Peyer's patch (tissue), 4 donors: Measurements from ENCODE around the gene ZNF609. TPM values are rescaled to one million over a fixed set of nuclear protein-coding genes. Genes with fewer than 3 reads are reported as not detected.

Source experiments
- DNase-seq, 3 donors: peaks; one replicate each; pipeline ENCODE4 v3.0.0-alpha.2; 2017 to 2019
- H3K27ac ChIP-seq, 4 donors: fragments of 200-600 bp; sonication (generic); one replicate each; pipeline ENCODE4 v1.5.1; 2016 to 2019
- H3K27me3 ChIP-seq, 2 donors: fragments of 200-600 bp; sonication (generic); one replicate each; pipeline ENCODE4 v1.5.1; 2019
- H3K36me3 ChIP-seq, 3 donors: fragments of 200-600 bp; sonication (generic); one replicate each; pipeline ENCODE4 v1.5.1; 2016 to 2019
- H3K4me1 ChIP-seq, 4 donors: fragments of 200-600 bp; sonication (generic); one replicate each; pipeline ENCODE4 v1.5.1; 2016 to 2019
- H3K4me3 ChIP-seq, 4 donors: fragments of 200-600 bp; sonication (generic); 1 replicate in 3 of 4; 2 replicates in 1 of 4; pipeline ENCODE4 v1.5.1; 2016 to 2019; ENCODE audit warnings: mild to moderate bottlenecking in 1 of 4
- H3K9me3 ChIP-seq, 4 donors: fragments of 200-600 bp; sonication (generic); one replicate each; pipeline ENCODE4 v1.5.1; 2016 to 2019; ENCODE audit warnings: mild to moderate bottlenecking in 1 of 4
- CTCF ChIP-seq, 6 experiments: fragments of 450-650 bp in 4 of 6; fragments of 200-600 bp in 2 of 6; sonication (generic) in 1 of 6; IDR thresholded peaks; one replicate each; pipeline ENCODE4 v1.5.1; 2017 to 2019; ENCODE audit warnings: antibody characterized with exemption in 6 of 6, mild to moderate bottlenecking in 3 of 6, moderate library complexity in 1 of 6
- POLR2A ChIP-seq, 2 donors: fragments of 450-650 bp; IDR thresholded peaks; one replicate each; pipeline ENCODE4 v1.5.1; 2017; ENCODE audit warnings: antibody characterized with exemption in 2 of 2, mild to moderate bottlenecking in 2 of 2, moderate library complexity in 2 of 2
- total RNA-seq, 4 donors: library from RNA; depleted of rRNA; stranded (reverse); fragments of >200 nt; gene quantifications; one replicate each; pipeline ENCODE4 v1.1.0, GENCODE V29; 2016

Gene ZNF609
- total RNA-seq, 4 donors from 2014 or later: 22.1 to 57.8 (median 36.0) TPM

DNA sequence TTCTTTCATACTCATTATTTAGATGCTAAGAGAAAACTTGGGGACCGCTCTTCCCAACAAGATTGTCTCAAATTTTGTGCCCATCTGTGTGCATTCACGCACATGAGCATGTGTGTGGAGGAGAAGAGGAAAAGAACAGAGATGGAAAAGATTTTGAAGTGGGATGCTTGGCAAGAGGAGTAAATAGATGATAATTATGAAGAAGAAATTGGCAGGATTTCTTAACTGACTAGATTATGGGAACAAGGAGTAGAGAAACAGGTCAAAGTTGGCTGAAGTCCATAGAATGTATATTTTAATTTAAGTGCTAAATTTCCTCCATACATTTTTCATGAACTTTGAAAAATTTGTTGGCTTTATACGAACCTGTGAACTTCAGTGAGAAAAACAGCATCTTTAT is 100.1 kb downstream of the ZNF609 start:
- Histone ChIP-seq H3K9me3 (no peaks in the 10 kb centered on the region), H3K27ac (no peak overlapping the region), H3K4me3 (no peak overlapping the region), H3K36me3 (no peaks in the 10 kb centered on the region), H3K4me1 (no peaks in the 10 kb centered on the region), H3K27me3 (no peaks in the 10 kb centered on the region)
- no peak for DNase-seq
- TF ChIP-seq CTCF (IDR thresholded peaks at IDR 0.05) (no peak), POLR2A (IDR thresholded peaks at IDR 0.05) (no peak)

DNA sequence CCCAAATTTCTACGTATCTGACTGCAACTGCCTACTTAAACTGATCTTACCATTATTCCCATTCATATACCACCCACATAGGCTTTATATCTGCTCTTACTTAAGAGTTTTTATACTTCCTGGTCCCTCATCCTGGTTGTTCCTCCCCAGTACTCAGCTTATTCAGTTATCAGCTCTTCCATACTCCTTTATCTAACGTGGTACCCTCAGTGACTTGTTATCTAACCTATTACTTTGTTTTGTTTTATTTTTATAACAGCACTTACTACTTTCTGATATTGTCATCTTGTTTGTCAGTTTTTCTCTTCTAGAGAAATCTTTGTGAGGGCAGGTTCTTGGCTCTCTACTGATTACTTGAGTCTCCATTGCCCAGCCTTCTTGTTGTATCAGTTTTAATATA is 100.6 kb downstream of the ZNF609 start:
- no peak for DNase-seq
- Histone ChIP-seq H3K9me3 (no peaks in the 10 kb centered on the region), H3K27me3 (no peaks in the 10 kb centered on the region), H3K4me3 (no peak overlapping the region), H3K4me1 (no peaks in the 10 kb centered on the region), H3K36me3 (no peaks in the 10 kb centered on the region), H3K27ac (no peak overlapping the region)
- TF ChIP-seq CTCF (IDR thresholded peaks at IDR 0.05) (no peak), POLR2A (IDR thresholded peaks at IDR 0.05) (no peak)

DNA sequence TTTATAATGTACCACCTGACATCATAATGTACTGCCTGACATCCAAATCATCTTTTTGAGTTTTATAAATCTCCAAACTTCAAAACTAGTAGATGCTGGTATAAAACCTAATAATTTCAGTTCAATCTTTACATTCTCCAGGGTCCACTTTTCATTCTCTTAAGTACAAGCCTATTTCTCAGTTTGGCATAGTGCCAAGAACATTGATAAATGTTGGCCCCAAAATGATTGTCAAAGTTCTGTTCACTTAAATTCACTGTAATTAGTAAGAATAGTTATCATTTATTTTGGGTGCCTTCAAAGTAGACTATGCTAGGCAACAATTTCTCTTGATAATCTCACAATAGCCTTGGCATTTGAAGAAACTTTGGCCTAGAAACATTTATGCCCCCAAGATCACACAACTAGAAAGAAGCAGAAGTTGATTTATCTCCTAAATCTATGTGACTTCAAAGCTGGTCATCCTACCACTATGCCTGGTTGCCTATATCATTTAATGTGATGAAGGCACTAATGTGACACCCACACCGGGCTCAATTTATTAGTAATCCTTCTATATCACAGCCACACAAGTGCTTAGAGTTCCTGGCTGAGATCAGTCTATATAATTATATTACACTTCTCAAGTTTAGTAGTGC is 101.7 kb downstream of the ZNF609 start:
- Histone ChIP-seq H3K9me3 (no peaks in the 10 kb centered on the region), H3K27ac (no peak overlapping the region), H3K27me3 (no peaks in the 10 kb centered on the region), H3K36me3 (no peaks in the 10 kb centered on the region), H3K4me1 (no peaks in the 10 kb centered on the region), H3K4me3 (no peak overlapping the region)
- TF ChIP-seq CTCF (IDR thresholded peaks at IDR 0.05) (no peak), POLR2A (IDR thresholded peaks at IDR 0.05) (no peak)
- no peak for DNase-seq

GRCh38 chr15:64566102-64566501 is 105.7 kb downstream of the ZNF609 start:
- no peaks in the 10 kb centered on the region for H3K9me3 ChIP-seq
- no peaks in the 10 kb centered on the region for H3K27me3 ChIP-seq
- no peaks in the 10 kb centered on the region for H3K36me3 ChIP-seq
- DNase-seq: no peak
- TF ChIP-seq CTCF (IDR thresholded peaks at IDR 0.05): no peak
- TF ChIP-seq POLR2A (IDR thresholded peaks at IDR 0.05): no peak
- H3K4me3 ChIP-seq: no peak overlapping the region
- peaks cover 0 to 5% (median 0%) of the 10 kb centered on the region in 4 donors for H3K4me1 ChIP-seq
- no peak overlapping the region for H3K27ac ChIP-seq

GRCh38 chr15:64566629-64567427 is 106.5 kb downstream of the ZNF609 start:
- H3K27ac ChIP-seq: no peak overlapping the region
- no peak overlapping the region for H3K4me3 ChIP-seq
- DNase-seq: no peak
- H3K9me3 ChIP-seq: no peaks in the 10 kb centered on the region
- no peaks in the 10 kb centered on the region for H3K36me3 ChIP-seq
- no peak for TF ChIP-seq POLR2A (IDR thresholded peaks at IDR 0.05)
- TF ChIP-seq CTCF (IDR thresholded peaks at IDR 0.05): no peak
- peaks cover 0 to 5% (median under 1%) of the 10 kb centered on the region in 4 donors for H3K4me1 ChIP-seq
- H3K27me3 ChIP-seq: no peaks in the 10 kb centered on the region
